Neural crest cell (in vitro differentiated cells): ENCODE results near the gene LACTBL1. TPM values are rescaled to one million over a fixed set of nuclear protein-coding genes. Genes with fewer than 3 reads are reported as not detected.
"Not testable (repeated sequence)": the region's sequence is repeated elsewhere in the genome, so short reads cannot be mapped to it uniquely, and the experiment has no call there.

Experiments used
- DNase-seq: peaks from one replicate; pipeline ENCODE4 v3.0.0; 2021; ENCODE audit warnings: low read depth, mixed read lengths, low spot score
- H3K27ac Mint-ChIP-seq: one replicate; pipeline ENCODE4 v1.8.0; 2021; ENCODE audit warnings: mild to moderate bottlenecking, mixed read lengths; ENCODE audit not compliant: unreplicated experiment
- H3K27me3 Mint-ChIP-seq: 2 replicates; pipeline ENCODE4 v1.8.0; 2021; ENCODE audit warnings: low read depth, mild to moderate bottlenecking, mixed read lengths
- H3K36me3 Mint-ChIP-seq: 2 replicates; pipeline ENCODE4 v1.8.0; 2021; ENCODE audit warnings: low read depth, mild to moderate bottlenecking, mixed read lengths
- H3K4me1 Mint-ChIP-seq: 2 replicates; pipeline ENCODE4 v1.8.0; 2021; ENCODE audit warnings: mixed read lengths
- H3K4me3 Mint-ChIP-seq: one replicate; pipeline ENCODE4 v1.8.0; 2021; ENCODE audit warnings: mild to moderate bottlenecking, mixed read lengths
- H3K9me3 Mint-ChIP-seq: 2 replicates; pipeline ENCODE4 v1.8.0; 2021; ENCODE audit warnings: mixed read lengths
- CTCF ChIP-seq: fragments of 200-600 bp; sonication (generic); conservative IDR thresholded peaks from 2 replicates; pipeline ENCODE4 v1.5.0; 2021; ENCODE audit warnings: antibody characterized with exemption, mild to moderate bottlenecking
- total RNA-seq: library from RNA; stranded (reverse); gene quantifications from 2 replicates; pipeline ENCODE4 v1.2.1, GENCODE V29; 2021

The LACTBL1 gene
- total RNA-seq, 1 donor from 2014 or later = not detected

- H3K4me3 Mint-ChIP-seq = no peak overlapping the region
- H3K4me1 Mint-ChIP-seq = no peaks in the 10 kb centered on the region
- no peak overlapping the region for H3K27ac Mint-ChIP-seq
- H3K36me3 Mint-ChIP-seq = no peaks in the 10 kb centered on the region
- no peak for TF ChIP-seq CTCF
- H3K27me3 Mint-ChIP-seq = peaks cover under 1% of the 10 kb centered on the region
- no peak for DNase-seq
- H3K9me3 Mint-ChIP-seq = no peaks in the 10 kb centered on the region
Measured at GRCh38 chr1:22953740-22954141, 18.9 kb downstream of the LACTBL1 start.

GRCh38 chr1:22953057-22953739 is 19.5 kb downstream of the LACTBL1 start:
- Mint-ChIP-seq H3K36me3 (no peaks in the 10 kb centered on the region), H3K27me3 (peaks cover 6% of the 10 kb centered on the region), H3K9me3 (no peaks in the 10 kb centered on the region), H3K27ac (no peak overlapping the region), H3K4me3 (no peak overlapping the region), H3K4me1 (no peaks in the 10 kb centered on the region)
- no peak for TF ChIP-seq CTCF
- no peak for DNase-seq

GRCh38 chr1:22952694-22953056 is 20.0 kb downstream of the LACTBL1 start:
- no peak for DNase-seq
- no peak overlapping the region for H3K27ac Mint-ChIP-seq
- H3K27me3 Mint-ChIP-seq = peaks cover 6% of the 10 kb centered on the region
- H3K9me3 Mint-ChIP-seq = no peaks in the 10 kb centered on the region
- H3K4me1 Mint-ChIP-seq = no peaks in the 10 kb centered on the region
- H3K4me3 Mint-ChIP-seq = no peak overlapping the region
- H3K36me3 Mint-ChIP-seq = no peaks in the 10 kb centered on the region
- no peak for TF ChIP-seq CTCF

GRCh38 chr1:22951796-22952195 is 20.9 kb downstream of the LACTBL1 start:
- Mint-ChIP-seq H3K9me3 (no peaks in the 10 kb centered on the region), H3K4me1 (no peaks in the 10 kb centered on the region), H3K27me3 (peaks cover 6% of the 10 kb centered on the region), H3K4me3 (no peak overlapping the region), H3K27ac (no peak overlapping the region), H3K36me3 (no peaks in the 10 kb centered on the region)
- TF ChIP-seq CTCF = no peak
- DNase-seq = no peak

- no peak for DNase-seq
- Mint-ChIP-seq H3K36me3 (no peaks in the 10 kb centered on the region), H3K27me3 (peaks cover 6% of the 10 kb centered on the region), H3K4me3 (no peak overlapping the region), H3K4me1 (no peaks in the 10 kb centered on the region), H3K9me3 (no peaks in the 10 kb centered on the region), H3K27ac (no peak overlapping the region)
- TF ChIP-seq CTCF = no peak
Measured at GRCh38 chr1:22949822-22950331, 22.8 kb downstream of the LACTBL1 start.

- H3K4me3 Mint-ChIP-seq, H3K27me3 Mint-ChIP-seq, H3K4me1 Mint-ChIP-seq, DNase-seq, H3K27ac Mint-ChIP-seq, H3K9me3 Mint-ChIP-seq, H3K36me3 Mint-ChIP-seq: not testable (repeated sequence)
Measured at GRCh38 chr1:22945171-22945570, 27.5 kb downstream of the LACTBL1 start.
